ENCODE data around the gene CS. TPM values are rescaled to one million over a fixed set of nuclear protein-coding genes. Genes with fewer than 3 reads are reported as not detected.
"Not testable (repeated sequence)": the region's sequence is repeated elsewhere in the genome, so short reads cannot be mapped to it uniquely, and the experiment has no call there.

CS gene
- total RNA-seq, 1 experiment from 2014 or later = 254 TPM

GRCh38 chr12:56293795-56294194 lies 6.3 kb downstream of the CS start:
- CTCF ChIA-PET = no interaction called here
- no peak for DNase-seq
- intact Hi-C loops (cut with micrococcal nuclease; ENCODE audit: unreplicated experiment) = no loop called here
- no peaks in the 10 kb centered on the region for H3K9me3 Mint-ChIP-seq (ENCODE audit: low read depth, unreplicated experiment)
- H3K27me3 Mint-ChIP-seq (ENCODE audit: unreplicated experiment) = no peaks in the 10 kb centered on the region
- no peak overlapping the region for H3K27ac Mint-ChIP-seq (ENCODE audit: unreplicated experiment)
- no TSS peak for BruUV-seq (replicated peaks)
- H3K4me3 Mint-ChIP-seq (ENCODE audit: low read depth, unreplicated experiment) = no peak overlapping the region
- H3K36me3 Mint-ChIP-seq (ENCODE audit: insufficient read depth, unreplicated experiment) = peaks cover 43% of the 10 kb centered on the region
- H3K4me1 Mint-ChIP-seq (ENCODE audit: low read depth, unreplicated experiment) = peaks cover 28% of the 10 kb centered on the region
- TF ChIP-seq, protein P1, sequence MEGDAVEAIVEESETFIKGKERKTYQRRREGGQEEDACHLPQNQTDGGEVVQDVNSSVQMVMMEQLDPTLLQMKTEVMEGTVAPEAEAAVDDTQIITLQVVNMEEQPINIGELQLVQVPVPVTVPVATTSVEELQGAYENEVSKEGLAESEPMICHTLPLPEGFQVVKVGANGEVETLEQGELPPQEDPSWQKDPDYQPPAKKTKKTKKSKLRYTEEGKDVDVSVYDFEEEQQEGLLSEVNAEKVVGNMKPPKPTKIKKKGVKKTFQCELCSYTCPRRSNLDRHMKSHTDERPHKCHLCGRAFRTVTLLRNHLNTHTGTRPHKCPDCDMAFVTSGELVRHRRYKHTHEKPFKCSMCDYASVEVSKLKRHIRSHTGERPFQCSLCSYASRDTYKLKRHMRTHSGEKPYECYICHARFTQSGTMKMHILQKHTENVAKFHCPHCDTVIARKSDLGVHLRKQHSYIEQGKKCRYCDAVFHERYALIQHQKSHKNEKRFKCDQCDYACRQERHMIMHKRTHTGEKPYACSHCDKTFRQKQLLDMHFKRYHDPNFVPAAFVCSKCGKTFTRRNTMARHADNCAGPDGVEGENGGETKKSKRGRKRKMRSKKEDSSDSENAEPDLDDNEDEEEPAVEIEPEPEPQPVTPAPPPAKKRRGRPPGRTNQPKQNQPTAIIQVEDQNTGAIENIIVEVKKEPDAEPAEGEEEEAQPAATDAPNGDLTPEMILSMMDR (IDR thresholded peaks at IDR 0.05; ENCODE audit: unreplicated experiment) = no peak

DNA sequence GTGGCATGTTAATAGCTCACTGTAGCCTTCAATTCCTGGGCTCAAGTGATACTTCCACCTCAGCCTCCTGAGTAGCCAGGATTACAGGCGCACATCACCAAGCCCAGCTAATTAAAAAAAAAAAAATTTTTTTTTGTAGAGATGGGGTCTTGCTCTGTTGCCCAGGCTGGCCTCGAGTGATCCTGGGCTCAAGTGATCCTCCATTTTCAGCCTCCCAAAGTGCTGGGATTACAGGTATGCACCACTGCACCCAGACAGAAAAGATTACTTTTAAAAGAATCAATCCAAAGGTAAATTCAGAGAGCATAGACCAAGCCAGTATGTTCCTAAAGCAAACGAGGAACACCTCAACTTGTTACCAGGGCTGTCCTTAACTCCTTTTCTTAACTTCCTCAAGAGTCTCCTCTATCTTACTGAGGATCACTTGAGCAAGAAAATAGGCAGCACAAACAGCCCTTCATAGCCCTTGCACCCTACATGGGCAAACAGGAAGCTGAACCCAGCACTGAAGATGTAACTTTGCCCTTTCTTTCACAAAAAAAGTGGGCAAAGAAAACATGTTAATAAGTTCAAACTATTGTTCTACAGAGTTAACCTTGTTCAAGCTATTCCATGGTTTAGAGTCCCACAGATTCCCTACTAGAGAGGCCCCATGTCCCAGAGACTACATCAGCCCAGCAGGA lies 11.3 kb downstream of the CS start:
- Mint-ChIP-seq H3K9me3 (ENCODE audit: low read depth, unreplicated experiment) (no peaks in the 10 kb centered on the region), H3K4me1 (ENCODE audit: low read depth, unreplicated experiment) (peaks cover 26% of the 10 kb centered on the region), H3K27ac (ENCODE audit: unreplicated experiment) (no peak overlapping the region), H3K36me3 (ENCODE audit: insufficient read depth, unreplicated experiment) (peaks cover 50% of the 10 kb centered on the region), H3K27me3 (ENCODE audit: unreplicated experiment) (no peaks in the 10 kb centered on the region), H3K4me3 (ENCODE audit: low read depth, unreplicated experiment) (no peak overlapping the region)
- intact Hi-C loops (cut with micrococcal nuclease; ENCODE audit: unreplicated experiment) = no loop called here
- TF ChIP-seq, protein P1 (IDR thresholded peaks at IDR 0.05; ENCODE audit: unreplicated experiment) = no peak
- CTCF ChIA-PET = interaction anchor here (0.6 kb wide), 2 partner anchors 9 to 15 kb away, joined by 3 to 4 read pairs; no protein-coding TSS in a partner anchor
- BruUV-seq (replicated peaks) = no TSS peak
- no peak for DNase-seq

DNA sequence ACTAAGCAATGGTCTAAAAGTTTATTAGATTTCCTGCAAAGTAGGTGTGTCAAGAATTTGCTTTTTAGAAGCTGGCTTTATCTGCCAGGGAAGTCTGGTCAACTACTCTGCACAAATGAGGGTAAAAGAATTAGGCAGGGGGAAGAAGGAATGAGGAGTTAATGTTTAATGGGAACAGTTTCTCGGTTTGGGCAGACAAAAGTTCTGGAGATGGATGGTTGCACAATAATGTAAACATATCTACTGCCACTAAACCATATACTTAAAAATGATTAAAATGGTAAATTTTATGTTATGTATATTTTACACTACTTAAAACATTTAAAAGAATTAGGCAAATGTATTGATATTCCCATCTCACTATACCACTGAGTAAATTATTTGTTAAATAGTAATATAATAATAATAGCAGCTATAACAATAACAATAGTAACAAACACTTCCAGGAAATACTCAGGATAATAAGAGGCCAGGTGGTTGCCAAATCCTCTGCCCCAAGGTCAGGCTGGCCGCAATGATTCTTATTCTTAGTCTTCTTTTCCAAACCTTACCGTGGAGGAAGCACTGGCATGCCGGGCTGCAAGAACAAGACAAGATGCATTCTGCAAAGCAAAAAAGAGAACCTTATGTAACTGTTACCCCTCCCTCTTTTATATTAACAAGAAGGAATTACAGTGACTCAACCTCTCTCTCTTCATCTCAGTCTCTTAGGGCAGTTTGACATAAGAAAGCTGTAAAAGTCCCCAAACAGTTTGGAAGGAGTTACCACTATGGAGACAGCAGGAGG lies 13.9 kb downstream of the CS start:
- CTCF ChIA-PET = interaction anchor here (0.9 kb wide), 1 partner anchor 28 kb away, joined by 3 read pairs; the partner anchor contains the start of gene ANKRD52
- Mint-ChIP-seq H3K36me3 (ENCODE audit: insufficient read depth, unreplicated experiment) (peaks cover 68% of the 10 kb centered on the region), H3K9me3 (ENCODE audit: low read depth, unreplicated experiment) (no peaks in the 10 kb centered on the region), H3K4me1 (ENCODE audit: low read depth, unreplicated experiment) (peaks cover 10% of the 10 kb centered on the region), H3K27me3 (ENCODE audit: unreplicated experiment) (no peaks in the 10 kb centered on the region), H3K27ac (ENCODE audit: unreplicated experiment) (peak overlapping the region; percentile 8), H3K4me3 (ENCODE audit: low read depth, unreplicated experiment) (no peak overlapping the region)
- TF ChIP-seq, protein P1 (IDR thresholded peaks at IDR 0.05; ENCODE audit: unreplicated experiment) = no peak
- DNase-seq = no peak
- no TSS peak for BruUV-seq (replicated peaks)
- intact Hi-C loops (cut with micrococcal nuclease; ENCODE audit: unreplicated experiment) = no loop called here

GRCh38 chr12:56284263-56284662 lies 15.9 kb downstream of the CS start:
- H3K36me3 Mint-ChIP-seq (ENCODE audit: insufficient read depth, unreplicated experiment) = peaks cover 67% of the 10 kb centered on the region
- H3K4me3 Mint-ChIP-seq (ENCODE audit: low read depth, unreplicated experiment); H3K4me1 Mint-ChIP-seq (ENCODE audit: low read depth, unreplicated experiment); H3K27me3 Mint-ChIP-seq (ENCODE audit: unreplicated experiment); H3K27ac Mint-ChIP-seq (ENCODE audit: unreplicated experiment); DNase-seq; BruUV-seq (replicated peaks); intact Hi-C loops (cut with micrococcal nuclease; ENCODE audit: unreplicated experiment); H3K9me3 Mint-ChIP-seq (ENCODE audit: low read depth, unreplicated experiment): not testable (repeated sequence)
- CTCF ChIA-PET = interaction anchor here (0.6 kb wide), 1 partner anchor 894 kb away, joined by 4 read pairs; no protein-coding TSS in a partner anchor

Data from Calu3 (cell line).